Gastroesophageal sphincter (tissue), 4 donors: ENCODE results near the gene C8A. TPM values are rescaled to one million over a fixed set of nuclear protein-coding genes. Genes with fewer than 3 reads are reported as not detected.

Source experiments
- ATAC-seq: fragments of 150-250 bp; one replicate; pipeline ENCODE4 v1.9.1; 2016; ENCODE audit warnings: mild to moderate bottlenecking, moderate library complexity
- H3K27ac ChIP-seq, 4 donors: fragments of 200-600 bp; sonication (generic) in 3 of 4; 1 replicate in 3 of 4; 2 replicates in 1 of 4; pipeline ENCODE4 v1.5.1; 2016 to 2019
- H3K27me3 ChIP-seq: fragments of 200-600 bp; sonication (generic); one replicate; pipeline ENCODE4 v1.5.1; 2019
- H3K36me3 ChIP-seq, 2 donors: fragments of 200-600 bp; sonication (generic); one replicate each; pipeline ENCODE4 v1.5.1; 2019; ENCODE audit warnings: control low read depth in 1 of 2
- H3K4me1 ChIP-seq, 3 donors: fragments of 200-600 bp; sonication (generic); 1 replicate in 2 of 3; 2 replicates in 1 of 3; pipeline ENCODE4 v1.5.1; 2016 to 2019; ENCODE audit warnings: control low read depth in 2 of 3
- H3K4me3 ChIP-seq, 2 donors: fragments of 200-600 bp; sonication (generic); one replicate each; pipeline ENCODE4 v1.5.1; 2019; ENCODE audit warnings: mild to moderate bottlenecking in 1 of 2, moderate library complexity in 1 of 2
- H3K9me3 ChIP-seq, 3 donors: fragments of 200-600 bp; sonication (generic); one replicate each; pipeline ENCODE4 v1.5.1; 2017 to 2019; ENCODE audit warnings: control low read depth in 2 of 3
- CTCF ChIP-seq, 4 experiments: fragments of 200-600 bp in 2 of 4; fragments of 450-650 bp in 2 of 4; sonication (generic) in 1 of 4; IDR thresholded peaks; one replicate each; pipeline ENCODE4 v1.5.1; 2017 to 2019; ENCODE audit warnings: antibody characterized with exemption in 4 of 4, mild to moderate bottlenecking in 2 of 4, moderate library complexity in 2 of 4
- EP300 ChIP-seq: sonication (generic); formaldehyde crosslinking; IDR thresholded peaks from one replicate; pipeline ENCODE4 v1.6.1; 2017; ENCODE audit warnings: antibody characterized with exemption, mild to moderate bottlenecking
- POLR2A ChIP-seq, 2 donors: fragments of 450-650 bp; IDR thresholded peaks; one replicate each; pipeline ENCODE4 v1.6.1; 2017; ENCODE audit warnings: antibody characterized with exemption in 2 of 2, mild to moderate bottlenecking in 2 of 2, moderate library complexity in 1 of 2
- POLR2AphosphoS5 ChIP-seq: sonication (generic); formaldehyde crosslinking; IDR thresholded peaks from one replicate; pipeline ENCODE4 v1.6.1; 2017; ENCODE audit warnings: antibody characterized with exemption
- WGBS, 2 donors: methylation state at CpG; one replicate each; pipeline ENCODE4 v1.1.5; 2018; ENCODE audit warnings: low coverage in 1 of 2; 5-methylcytosine and 5-hydroxymethylcytosine counted together
- total RNA-seq, 4 donors: library from RNA; depleted of rRNA; stranded (reverse); fragments of >200 nt; gene quantifications; one replicate each; pipeline ENCODE4 v1.1.0, GENCODE V29; 2016

C8A gene
- total RNA-seq, 4 donors from 2014 or later, result not detected

GRCh38 chr1:56952501-56952900, 97.9 kb downstream of the C8A start:
- Histone ChIP-seq H3K27me3 (no peaks in the 10 kb centered on the region), H3K36me3 (no peaks in the 10 kb centered on the region), H3K4me1 (no peaks in the 10 kb centered on the region), H3K4me3 (no peak overlapping the region), H3K9me3 (no peaks in the 10 kb centered on the region), H3K27ac (no peak overlapping the region)
- WGBS, 2 donors, result 84 to 90% methylated on average over 2 to 5 of the region's 8 CpGs
- TF ChIP-seq POLR2A (IDR thresholded peaks at IDR 0.05), result no peak
- TF ChIP-seq EP300, result no peak
- no peak for TF ChIP-seq POLR2AphosphoS5
- no peak for TF ChIP-seq CTCF (IDR thresholded peaks at IDR 0.05)
- no peak for ATAC-seq

GRCh38 chr1:56953386-56953785, 98.8 kb downstream of the C8A start:
- 49 to 65% methylated on average over 5 of the region's 5 CpGs for WGBS, 2 donors
- no peaks in the 10 kb centered on the region for H3K9me3 ChIP-seq
- H3K36me3 ChIP-seq, result no peaks in the 10 kb centered on the region
- H3K4me3 ChIP-seq, result no peak overlapping the region
- no peak overlapping the region for H3K27ac ChIP-seq
- no peak for ATAC-seq
- H3K27me3 ChIP-seq, result no peaks in the 10 kb centered on the region
- TF ChIP-seq POLR2AphosphoS5 (no peak), POLR2A (IDR thresholded peaks at IDR 0.05) (no peak), EP300 (no peak), CTCF (IDR thresholded peaks at IDR 0.05) (no peak)
- H3K4me1 ChIP-seq, result no peaks in the 10 kb centered on the region

GRCh38 chr1:56954664-56955063, 100.1 kb downstream of the C8A start:
- no peaks in the 10 kb centered on the region for H3K9me3 ChIP-seq
- no peak overlapping the region for H3K4me3 ChIP-seq
- 82 to 92% methylated on average over 1 of the region's 1 CpG for WGBS, 2 donors
- H3K4me1 ChIP-seq, result no peaks in the 10 kb centered on the region
- TF ChIP-seq POLR2AphosphoS5, result no peak
- TF ChIP-seq EP300, result no peak
- H3K27ac ChIP-seq, result no peak overlapping the region
- H3K36me3 ChIP-seq, result no peaks in the 10 kb centered on the region
- ATAC-seq, result no peak
- H3K27me3 ChIP-seq, result no peaks in the 10 kb centered on the region

GRCh38 chr1:56957931-56958330, 103.3 kb downstream of the C8A start:
- no peak overlapping the region for H3K27ac ChIP-seq
- TF ChIP-seq CTCF (IDR thresholded peaks at IDR 0.05), result no peak
- no peak for TF ChIP-seq POLR2AphosphoS5
- no peak for TF ChIP-seq POLR2A (IDR thresholded peaks at IDR 0.05)
- TF ChIP-seq EP300, result no peak
- no peaks in the 10 kb centered on the region for H3K9me3 ChIP-seq
- no peaks in the 10 kb centered on the region for H3K4me1 ChIP-seq
- no peak for ATAC-seq
- 45 to 60% methylated on average over 1 to 3 of the region's 3 CpGs for WGBS, 2 donors
- H3K4me3 ChIP-seq, result no peak overlapping the region
- no peaks in the 10 kb centered on the region for H3K27me3 ChIP-seq
- H3K36me3 ChIP-seq, result no peaks in the 10 kb centered on the region

- Histone ChIP-seq H3K9me3 (no peaks in the 10 kb centered on the region), H3K4me3 (no peak overlapping the region), H3K27me3 (no peaks in the 10 kb centered on the region), H3K27ac (no peak overlapping the region), H3K4me1 (no peaks in the 10 kb centered on the region), H3K36me3 (no peaks in the 10 kb centered on the region)
- WGBS, 2 donors, result 40 to 92% methylated on average over 1 to 2 of the region's 2 CpGs
- no peak for TF ChIP-seq POLR2AphosphoS5
- no peak for TF ChIP-seq POLR2A (IDR thresholded peaks at IDR 0.05)
- no peak for TF ChIP-seq EP300
- TF ChIP-seq CTCF (IDR thresholded peaks at IDR 0.05), result no peak
- no peak for ATAC-seq
Observed at GRCh38 chr1:56958526-56958925, 103.9 kb downstream of the C8A start.
